ENCODE data around the gene A2ML1. TPM values are rescaled to one million over a fixed set of nuclear protein-coding genes. Genes with fewer than 3 reads are reported as not detected.
"Not testable (repeated sequence)": the region's sequence is repeated elsewhere in the genome, so short reads cannot be mapped to it uniquely, and the experiment has no call there.

The A2ML1 gene
- polyA plus RNA-seq, 4 donors, result 0.10 to 0.22 TPM; not detected in 2

GRCh38 chr12:8787206-8787605 is 35.2 kb upstream of the A2ML1 start:
- not testable (repeated sequence) for DNase-seq; FAIRE-seq; H3K4me3 ChIP-seq (ENCODE audit: low read depth in 1 of 3, low read length in 3 of 3); H3K36me3 ChIP-seq (ENCODE audit: control insufficient read depth in 3 of 3, insufficient read depth in 2 of 3, low read depth in 1 of 3, low read length in 3 of 3); H3K9me3 ChIP-seq (ENCODE audit: control insufficient read depth in 2 of 2, insufficient read depth in 1 of 2, low read depth in 1 of 2, low read length in 1 of 2); H3K27me3 ChIP-seq (ENCODE audit: control insufficient read depth in 3 of 3, insufficient read depth in 3 of 3, low read length in 3 of 3); H3K4me1 ChIP-seq (ENCODE audit: control insufficient read depth in 3 of 3, insufficient read depth in 2 of 3, low read depth in 1 of 3, low read length in 2 of 3); H3K27ac ChIP-seq (ENCODE audit: low read depth in 1 of 3, low read length in 2 of 3)
- 97 to 98% (median 98%) methylated on average over 10 to 28 of the region's 28 CpGs for WGBS, 3 donors

- H3K9me3 ChIP-seq (ENCODE audit: control insufficient read depth in 2 of 2, insufficient read depth in 1 of 2, low read depth in 1 of 2, low read length in 1 of 2); FAIRE-seq; H3K27me3 ChIP-seq (ENCODE audit: control insufficient read depth in 3 of 3, insufficient read depth in 3 of 3, low read length in 3 of 3); DNase-seq; H3K36me3 ChIP-seq (ENCODE audit: control insufficient read depth in 3 of 3, insufficient read depth in 2 of 3, low read depth in 1 of 3, low read length in 3 of 3); H3K4me3 ChIP-seq (ENCODE audit: low read depth in 1 of 3, low read length in 3 of 3); H3K27ac ChIP-seq (ENCODE audit: low read depth in 1 of 3, low read length in 2 of 3); H3K4me1 ChIP-seq (ENCODE audit: control insufficient read depth in 3 of 3, insufficient read depth in 2 of 3, low read depth in 1 of 3, low read length in 2 of 3): not testable (repeated sequence)
- WGBS, 3 donors, result 67 to 84% (median 83%) methylated on average over 13 of the region's 13 CpGs
These were observed 33.7 kb upstream of the A2ML1 start for GRCh38 chr12:8788706-8789105.

- not testable (repeated sequence) for H3K27me3 ChIP-seq (ENCODE audit: control insufficient read depth in 3 of 3, insufficient read depth in 3 of 3, low read length in 3 of 3); H3K9me3 ChIP-seq (ENCODE audit: control insufficient read depth in 2 of 2, insufficient read depth in 1 of 2, low read depth in 1 of 2, low read length in 1 of 2); H3K4me3 ChIP-seq (ENCODE audit: low read depth in 1 of 3, low read length in 3 of 3); FAIRE-seq; DNase-seq; H3K4me1 ChIP-seq (ENCODE audit: control insufficient read depth in 3 of 3, insufficient read depth in 2 of 3, low read depth in 1 of 3, low read length in 2 of 3); H3K36me3 ChIP-seq (ENCODE audit: control insufficient read depth in 3 of 3, insufficient read depth in 2 of 3, low read depth in 1 of 3, low read length in 3 of 3); H3K27ac ChIP-seq (ENCODE audit: low read depth in 1 of 3, low read length in 2 of 3)
- 79 to 88% (median 82%) methylated on average over 12 to 13 of the region's 13 CpGs for WGBS, 3 donors
These were observed 32.9 kb upstream of the A2ML1 start for GRCh38 chr12:8789341-8790013.

GRCh38 chr12:8793226-8793625 is 29.2 kb upstream of the A2ML1 start:
- H3K36me3 ChIP-seq (ENCODE audit: control insufficient read depth in 3 of 3, insufficient read depth in 2 of 3, low read depth in 1 of 3, low read length in 3 of 3); H3K27ac ChIP-seq (ENCODE audit: low read depth in 1 of 3, low read length in 2 of 3); H3K4me3 ChIP-seq (ENCODE audit: low read depth in 1 of 3, low read length in 3 of 3); H3K4me1 ChIP-seq (ENCODE audit: control insufficient read depth in 3 of 3, insufficient read depth in 2 of 3, low read depth in 1 of 3, low read length in 2 of 3); FAIRE-seq; DNase-seq; H3K27me3 ChIP-seq (ENCODE audit: control insufficient read depth in 3 of 3, insufficient read depth in 3 of 3, low read length in 3 of 3); H3K9me3 ChIP-seq (ENCODE audit: control insufficient read depth in 2 of 2, insufficient read depth in 1 of 2, low read depth in 1 of 2, low read length in 1 of 2): not testable (repeated sequence)
- WGBS, 3 donors, result 81 to 92% (median 88%) methylated on average over 4 of the region's 4 CpGs

- not testable (repeated sequence) for H3K27me3 ChIP-seq (ENCODE audit: control insufficient read depth in 3 of 3, insufficient read depth in 3 of 3, low read length in 3 of 3); H3K4me3 ChIP-seq (ENCODE audit: low read depth in 1 of 3, low read length in 3 of 3); H3K27ac ChIP-seq (ENCODE audit: low read depth in 1 of 3, low read length in 2 of 3); DNase-seq; H3K9me3 ChIP-seq (ENCODE audit: control insufficient read depth in 2 of 2, insufficient read depth in 1 of 2, low read depth in 1 of 2, low read length in 1 of 2); H3K4me1 ChIP-seq (ENCODE audit: control insufficient read depth in 3 of 3, insufficient read depth in 2 of 3, low read depth in 1 of 3, low read length in 2 of 3); FAIRE-seq; H3K36me3 ChIP-seq (ENCODE audit: control insufficient read depth in 3 of 3, insufficient read depth in 2 of 3, low read depth in 1 of 3, low read length in 3 of 3)
- 96 to 97% (median 97%) methylated on average over 10 to 21 of the region's 21 CpGs for WGBS, 3 donors
These were observed 27.8 kb upstream of the A2ML1 start for GRCh38 chr12:8794611-8795010.

GRCh38 chr12:8796831-8797626 is 25.4 kb upstream of the A2ML1 start:
- H3K4me3 ChIP-seq (ENCODE audit: low read depth in 1 of 3, low read length in 3 of 3), result no peak overlapping the region
- 74 to 78% (median 78%) methylated on average over 5 of the region's 5 CpGs for WGBS, 3 donors
- H3K27me3 ChIP-seq (ENCODE audit: control insufficient read depth in 3 of 3, insufficient read depth in 3 of 3, low read length in 3 of 3), result no peaks in the 10 kb centered on the region
- DNase-seq (no peak), FAIRE-seq (no peak)
- peaks cover 0 to 4% of the 10 kb centered on the region in 2 donors for H3K9me3 ChIP-seq (ENCODE audit: control insufficient read depth in 2 of 2, insufficient read depth in 1 of 2, low read depth in 1 of 2, low read length in 1 of 2)
- H3K4me1 ChIP-seq (ENCODE audit: control insufficient read depth in 3 of 3, insufficient read depth in 2 of 3, low read depth in 1 of 3, low read length in 2 of 3), result no peaks in the 10 kb centered on the region
- H3K36me3 ChIP-seq (ENCODE audit: control insufficient read depth in 3 of 3, insufficient read depth in 2 of 3, low read depth in 1 of 3, low read length in 3 of 3), result no peaks in the 10 kb centered on the region
- no peak overlapping the region for H3K27ac ChIP-seq (ENCODE audit: low read depth in 1 of 3, low read length in 2 of 3)

GRCh38 chr12:8801213-8801612 is 21.2 kb upstream of the A2ML1 start:
- WGBS, 3 donors, result 89 to 96% (median 95%) methylated on average over 3 of the region's 3 CpGs
- FAIRE-seq; H3K27me3 ChIP-seq (ENCODE audit: control insufficient read depth in 3 of 3, insufficient read depth in 3 of 3, low read length in 3 of 3); H3K9me3 ChIP-seq (ENCODE audit: control insufficient read depth in 2 of 2, insufficient read depth in 1 of 2, low read depth in 1 of 2, low read length in 1 of 2); H3K4me3 ChIP-seq (ENCODE audit: low read depth in 1 of 3, low read length in 3 of 3); DNase-seq; H3K27ac ChIP-seq (ENCODE audit: low read depth in 1 of 3, low read length in 2 of 3); H3K36me3 ChIP-seq (ENCODE audit: control insufficient read depth in 3 of 3, insufficient read depth in 2 of 3, low read depth in 1 of 3, low read length in 3 of 3); H3K4me1 ChIP-seq (ENCODE audit: control insufficient read depth in 3 of 3, insufficient read depth in 2 of 3, low read depth in 1 of 3, low read length in 2 of 3): not testable (repeated sequence)

GRCh38 chr12:8804833-8805232 is 17.6 kb upstream of the A2ML1 start:
- not testable (repeated sequence) for H3K27ac ChIP-seq (ENCODE audit: low read depth in 1 of 3, low read length in 2 of 3); H3K4me3 ChIP-seq (ENCODE audit: low read depth in 1 of 3, low read length in 3 of 3); H3K36me3 ChIP-seq (ENCODE audit: control insufficient read depth in 3 of 3, insufficient read depth in 2 of 3, low read depth in 1 of 3, low read length in 3 of 3); H3K27me3 ChIP-seq (ENCODE audit: control insufficient read depth in 3 of 3, insufficient read depth in 3 of 3, low read length in 3 of 3); DNase-seq; FAIRE-seq; H3K9me3 ChIP-seq (ENCODE audit: control insufficient read depth in 2 of 2, insufficient read depth in 1 of 2, low read depth in 1 of 2, low read length in 1 of 2); H3K4me1 ChIP-seq (ENCODE audit: control insufficient read depth in 3 of 3, insufficient read depth in 2 of 3, low read depth in 1 of 3, low read length in 2 of 3)
- 42 to 74% (median 55%) methylated on average over 3 of the region's 3 CpGs for WGBS, 3 donors

Data from small intestine (tissue), 7 donors.